Neural cell (in vitro differentiated cells): Measurements from ENCODE around the gene CD8A. TPM values are rescaled to one million over a fixed set of nuclear protein-coding genes. Genes with fewer than 3 reads are reported as not detected.

Source experiments
- H2AFZ ChIP-seq: fragments of 200-600, 300-800 bp; sonication (generic), shearing (Covaris generic); 2 replicates; pipeline ENCODE4 v1.6.0; 2014; ENCODE audit warnings: low read depth, mild to moderate bottlenecking, antibody characterized with exemption, low read length, moderate library complexity
- H3F3A ChIP-seq: fragments of 200-600 bp; shearing (Covaris generic); 2 replicates; pipeline ENCODE4 v1.6.1; 2016; ENCODE audit warnings: mild to moderate bottlenecking, moderate library complexity, mixed read lengths, antibody characterized with exemption, low read length; ENCODE audit not compliant: insufficient read depth, poor library complexity, severe bottlenecking
- H3K27ac ChIP-seq: fragments of 200-600, 300-800 bp; sonication (generic), shearing (Covaris generic); 2 replicates; pipeline ENCODE4 v1.5.1; 2014; ENCODE audit warnings: mild to moderate bottlenecking, low read length, moderate library complexity
- H3K27me3 ChIP-seq: fragments of 300-800, 200-600 bp; sonication (generic), shearing (Covaris generic); 2 replicates; pipeline ENCODE4 v1.6.0; 2014; ENCODE audit warnings: mild to moderate bottlenecking, low read depth, low read length, moderate library complexity; ENCODE audit not compliant: insufficient read depth
- H3K36me3 ChIP-seq: fragments of 300-800, 200-600 bp; sonication (generic), shearing (Covaris generic); 2 replicates; pipeline ENCODE4 v1.5.1; 2014; ENCODE audit warnings: mild to moderate bottlenecking, antibody characterized with exemption, low read length, moderate library complexity; ENCODE audit not compliant: insufficient read depth
- H3K4me2 ChIP-seq: fragments of 300-800, 200-600 bp; sonication (generic), shearing (Covaris generic); 2 replicates; pipeline ENCODE4 v1.6.0; 2014; ENCODE audit warnings: mild to moderate bottlenecking, low read length
- H3K4me3 ChIP-seq: fragments of 300-800, 200-600 bp; sonication (generic), shearing (Covaris generic); 2 replicates; pipeline ENCODE4 v1.5.1; 2014; ENCODE audit warnings: mild to moderate bottlenecking, low read length, moderate library complexity
- H3K79me2 ChIP-seq: fragments of 200-600 bp; shearing (Covaris generic); replicated peaks from 2 replicates; pipeline ENCODE4 v1.6.0; 2014; ENCODE audit warnings: mild to moderate bottlenecking, low read length, moderate library complexity; ENCODE audit not compliant: insufficient read depth
- H3K9ac ChIP-seq: fragments of 300-800, 200-600 bp; sonication (generic), shearing (Covaris generic); 2 replicates; pipeline ENCODE4 v1.6.1; 2016; ENCODE audit warnings: mild to moderate bottlenecking, low read length, mixed read lengths
- H3K9me2 ChIP-seq: fragments of 200-600 bp; shearing (Covaris generic); 2 replicates; pipeline ENCODE4 v1.6.1; 2016; ENCODE audit warnings: mild to moderate bottlenecking, low read length, mixed read lengths; ENCODE audit not compliant: insufficient read depth
- H3K9me3 ChIP-seq: fragments of 200-600, 300-800 bp; sonication (generic), shearing (Covaris generic); 2 replicates; pipeline ENCODE4 v1.6.1; 2016; ENCODE audit warnings: mild to moderate bottlenecking, mixed run types, low read length, moderate library complexity, mixed read lengths
- H4K20me1 ChIP-seq: fragments of 200-600 bp; shearing (Covaris generic); 2 replicates; pipeline ENCODE4 v1.6.1; 2016; ENCODE audit warnings: mild to moderate bottlenecking, mixed run types; ENCODE audit not compliant: insufficient read depth
- EP300 ChIP-seq: fragments of 450-650 bp; conservative IDR thresholded peaks from 2 replicates; pipeline ENCODE4 v1.6.1; 2014; ENCODE audit warnings: antibody characterized with exemption, mild to moderate bottlenecking, moderate library complexity; ENCODE audit not compliant: poor library complexity, severe bottlenecking
- EZH2 ChIP-seq: fragments of 200-600, 300-800 bp; shearing (Covaris generic), sonication (generic); IDR thresholded peaks from 2 replicates; pipeline ENCODE4 v1.6.1; 2014; ENCODE audit warnings: antibody characterized with exemption, low read length, borderline replicate concordance, mild to moderate bottlenecking; ENCODE audit not compliant: insufficient read depth, poor library complexity, severe bottlenecking
- MXI1 ChIP-seq: fragments of 450-650 bp; conservative IDR thresholded peaks from 2 replicates; pipeline ENCODE4 v1.6.1; 2014; ENCODE audit warnings: antibody characterized with exemption, mild to moderate bottlenecking; ENCODE audit not compliant: poor library complexity, severe bottlenecking
- POLR2AphosphoS5 ChIP-seq: IDR thresholded peaks from 2 replicates; pipeline ENCODE4 v1.6.1; 2012
- RAD21 ChIP-seq: fragments of 450-650 bp; conservative IDR thresholded peaks from 2 replicates; pipeline ENCODE4 v1.6.1; 2014; ENCODE audit warnings: antibody characterized with exemption, mild to moderate bottlenecking, moderate library complexity
- REST ChIP-seq: IDR thresholded peaks from 2 replicates; pipeline ENCODE4 v1.6.1; 2012; ENCODE audit warnings: borderline replicate concordance
- SMC3 ChIP-seq: fragments of 450-650 bp; conservative IDR thresholded peaks from 2 replicates; pipeline ENCODE4 v1.6.1; 2014; ENCODE audit warnings: antibody characterized with exemption, mild to moderate bottlenecking, moderate library complexity; ENCODE audit not compliant: poor library complexity
- TAF1 ChIP-seq: IDR thresholded peaks from 2 replicates; pipeline ENCODE4 v1.6.1; 2012; ENCODE audit warnings: low read depth
- polyA plus RNA-seq: library from polyadenylated mRNA; depleted of rRNA; stranded (reverse); fragments of >200 nt; gene quantifications from 2 replicates; pipeline ENCODE4 v1.2.3, GENCODE V29; 2014
- TF ChIP-seq, protein P1 (sequence below): fragments of 450-650 bp; IDR thresholded peaks from 2 replicates; pipeline ENCODE4 v1.5.1; 2014; ENCODE audit warnings: antibody characterized with exemption, mild to moderate bottlenecking, moderate library complexity; ENCODE audit not compliant: poor library complexity, severe bottlenecking

The CD8A gene
- polyA plus RNA-seq, 1 donor from 2014 or later = 2.2 TPM

- no peak for TF ChIP-seq EZH2
- H3K4me2 ChIP-seq = no peak overlapping the region
- H3K36me3 ChIP-seq = peaks cover 6% of the 10 kb centered on the region
- no peak overlapping the region for H3K27ac ChIP-seq
- no peaks in the 10 kb centered on the region for H3K27me3 ChIP-seq
- no peak overlapping the region for H3K4me3 ChIP-seq
- H4K20me1 ChIP-seq = no peaks in the 10 kb centered on the region
- no peaks in the 10 kb centered on the region for H3K9me3 ChIP-seq
- no peaks in the 10 kb centered on the region for H3F3A ChIP-seq
- no peak overlapping the region for H3K9ac ChIP-seq
- no peaks in the 10 kb centered on the region for H3K79me2 ChIP-seq
- H2AFZ ChIP-seq = no peak overlapping the region
- H3K9me2 ChIP-seq = no peaks in the 10 kb centered on the region
Observed at GRCh38 chr2:86781363-86781762, 9.3 kb downstream of the CD8A start.

DNA sequence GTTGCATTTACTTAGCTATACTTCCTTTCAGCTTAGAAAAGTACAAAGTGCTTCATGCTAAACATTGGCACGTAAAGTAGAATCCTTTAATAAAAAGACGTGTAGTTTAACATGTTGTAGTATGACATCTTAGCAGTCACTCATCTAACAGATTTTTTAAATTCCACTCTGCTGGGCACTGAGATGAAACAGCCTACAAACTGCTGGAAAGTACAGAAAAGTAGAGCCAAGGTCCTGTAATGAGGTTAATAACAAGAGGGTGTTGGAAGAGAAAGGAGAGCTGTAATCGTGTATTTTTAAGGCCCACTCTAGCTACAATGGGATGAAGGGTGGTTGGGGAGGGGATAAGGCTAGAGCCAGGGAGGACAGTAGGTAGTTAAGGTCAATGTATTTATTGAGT is 10.7 kb downstream of the CD8A start:
- Histone ChIP-seq H3K9me2 (no peaks in the 10 kb centered on the region), H3K36me3 (peaks cover 6% of the 10 kb centered on the region), H2AFZ (no peak overlapping the region), H3K9ac (no peak overlapping the region), H3K9me3 (no peaks in the 10 kb centered on the region), H3K27me3 (no peaks in the 10 kb centered on the region), H3F3A (no peaks in the 10 kb centered on the region), H3K27ac (no peak overlapping the region), H3K79me2 (no peaks in the 10 kb centered on the region), H4K20me1 (no peaks in the 10 kb centered on the region), H3K4me2 (no peak overlapping the region), H3K4me3 (no peak overlapping the region)
- TF ChIP-seq EP300 = no peak
- TF ChIP-seq EZH2 = no peak
- TF ChIP-seq MXI1 = no peak
- TF ChIP-seq REST = no peak
- TF ChIP-seq, protein P1, sequence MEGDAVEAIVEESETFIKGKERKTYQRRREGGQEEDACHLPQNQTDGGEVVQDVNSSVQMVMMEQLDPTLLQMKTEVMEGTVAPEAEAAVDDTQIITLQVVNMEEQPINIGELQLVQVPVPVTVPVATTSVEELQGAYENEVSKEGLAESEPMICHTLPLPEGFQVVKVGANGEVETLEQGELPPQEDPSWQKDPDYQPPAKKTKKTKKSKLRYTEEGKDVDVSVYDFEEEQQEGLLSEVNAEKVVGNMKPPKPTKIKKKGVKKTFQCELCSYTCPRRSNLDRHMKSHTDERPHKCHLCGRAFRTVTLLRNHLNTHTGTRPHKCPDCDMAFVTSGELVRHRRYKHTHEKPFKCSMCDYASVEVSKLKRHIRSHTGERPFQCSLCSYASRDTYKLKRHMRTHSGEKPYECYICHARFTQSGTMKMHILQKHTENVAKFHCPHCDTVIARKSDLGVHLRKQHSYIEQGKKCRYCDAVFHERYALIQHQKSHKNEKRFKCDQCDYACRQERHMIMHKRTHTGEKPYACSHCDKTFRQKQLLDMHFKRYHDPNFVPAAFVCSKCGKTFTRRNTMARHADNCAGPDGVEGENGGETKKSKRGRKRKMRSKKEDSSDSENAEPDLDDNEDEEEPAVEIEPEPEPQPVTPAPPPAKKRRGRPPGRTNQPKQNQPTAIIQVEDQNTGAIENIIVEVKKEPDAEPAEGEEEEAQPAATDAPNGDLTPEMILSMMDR = no peak
- TF ChIP-seq POLR2AphosphoS5 = no peak
- no peak for TF ChIP-seq RAD21
- no peak for TF ChIP-seq SMC3
- no peak for TF ChIP-seq TAF1

DNA sequence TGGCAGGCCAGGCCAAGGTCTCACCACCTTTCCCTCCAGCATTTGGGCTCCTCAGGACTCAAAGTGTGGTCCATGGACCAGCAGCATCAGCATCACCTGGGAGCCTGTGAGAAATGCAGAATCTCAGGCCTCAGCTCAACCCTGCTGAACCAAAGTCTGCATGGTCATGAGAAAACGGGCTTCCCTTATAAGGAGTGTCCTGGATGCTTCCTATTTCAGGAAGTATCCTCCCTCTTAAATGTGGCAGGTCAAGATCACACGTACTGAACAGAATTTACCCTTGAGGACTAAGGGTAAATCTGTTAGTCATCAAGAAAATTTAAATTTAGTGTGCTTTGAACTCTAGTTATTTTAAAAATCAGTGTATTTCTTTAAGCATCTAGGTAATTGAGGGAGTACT is 11.8 kb downstream of the CD8A start:
- TF ChIP-seq POLR2AphosphoS5 (no peak), SMC3 (no peak), EZH2 (no peak), RAD21 (no peak), TAF1 (no peak), REST (no peak), EP300 (no peak), MXI1 (no peak)
- TF ChIP-seq, protein P1 = no peak
- Histone ChIP-seq H3K27ac (no peak overlapping the region), H3K79me2 (no peaks in the 10 kb centered on the region), H3F3A (no peaks in the 10 kb centered on the region), H3K4me2 (no peak overlapping the region), H2AFZ (no peak overlapping the region), H3K9me2 (no peaks in the 10 kb centered on the region), H3K9ac (no peak overlapping the region), H3K9me3 (no peaks in the 10 kb centered on the region), H3K4me3 (no peak overlapping the region), H3K27me3 (no peaks in the 10 kb centered on the region), H4K20me1 (no peaks in the 10 kb centered on the region), H3K36me3 (peaks cover 6% of the 10 kb centered on the region)
